ENCODE measurements around the gene DLD. TPM values are rescaled to one million over a fixed set of nuclear protein-coding genes. Genes with fewer than 3 reads are reported as not detected.

The DLD gene
- total and polyA plus RNA-seq, 9 of the 15 experiments (the other 6 are each of a cell fraction or from before 2014, with no cell fraction given): 130 to 639 (median 247) TPM

GRCh38 chr7:107890962-107891635, at the start of gene DLD (continued):
- TF ChIP-seq, protein P1, sequence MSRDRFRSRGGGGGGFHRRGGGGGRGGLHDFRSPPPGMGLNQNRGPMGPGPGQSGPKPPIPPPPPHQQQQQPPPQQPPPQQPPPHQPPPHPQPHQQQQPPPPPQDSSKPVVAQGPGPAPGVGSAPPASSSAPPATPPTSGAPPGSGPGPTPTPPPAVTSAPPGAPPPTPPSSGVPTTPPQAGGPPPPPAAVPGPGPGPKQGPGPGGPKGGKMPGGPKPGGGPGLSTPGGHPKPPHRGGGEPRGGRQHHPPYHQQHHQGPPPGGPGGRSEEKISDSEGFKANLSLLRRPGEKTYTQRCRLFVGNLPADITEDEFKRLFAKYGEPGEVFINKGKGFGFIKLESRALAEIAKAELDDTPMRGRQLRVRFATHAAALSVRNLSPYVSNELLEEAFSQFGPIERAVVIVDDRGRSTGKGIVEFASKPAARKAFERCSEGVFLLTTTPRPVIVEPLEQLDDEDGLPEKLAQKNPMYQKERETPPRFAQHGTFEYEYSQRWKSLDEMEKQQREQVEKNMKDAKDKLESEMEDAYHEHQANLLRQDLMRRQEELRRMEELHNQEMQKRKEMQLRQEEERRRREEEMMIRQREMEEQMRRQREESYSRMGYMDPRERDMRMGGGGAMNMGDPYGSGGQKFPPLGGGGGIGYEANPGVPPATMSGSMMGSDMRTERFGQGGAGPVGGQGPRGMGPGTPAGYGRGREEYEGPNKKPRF (IDR thresholded peaks at IDR 0.05; ENCODE audit: low read depth, low read length): no peak
- TF ChIP-seq, protein P2, sequence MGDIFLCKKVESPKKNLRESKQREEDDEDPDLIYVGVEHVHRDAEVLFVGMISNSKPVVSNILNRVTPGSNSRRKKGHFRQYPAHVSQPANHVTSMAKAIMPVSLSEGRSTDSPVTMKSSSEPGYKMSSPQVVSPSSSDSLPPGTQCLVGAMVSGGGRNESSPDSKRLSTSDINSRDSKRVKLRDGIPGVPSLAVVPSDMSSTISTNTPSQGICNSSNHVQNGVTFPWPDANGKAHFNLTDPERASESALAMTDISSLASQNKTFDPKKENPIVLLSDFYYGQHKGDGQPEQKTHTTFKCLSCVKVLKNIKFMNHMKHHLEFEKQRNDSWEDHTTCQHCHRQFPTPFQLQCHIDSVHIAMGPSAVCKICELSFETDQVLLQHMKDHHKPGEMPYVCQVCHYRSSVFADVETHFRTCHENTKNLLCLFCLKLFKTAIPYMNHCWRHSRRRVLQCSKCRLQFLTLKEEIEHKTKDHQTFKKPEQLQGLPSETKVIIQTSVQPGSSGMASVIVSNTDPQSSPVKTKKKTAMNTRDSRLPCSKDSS (IDR thresholded peaks at IDR 0.05; ENCODE audit: low read depth, partially characterized antibody): no peak
- no peak for TF ChIP-seq EWSR1 (IDR thresholded peaks at IDR 0.05; ENCODE audit: borderline replicate concordance, low read depth, partially characterized antibody)
- peak; percentile 66 for TF ChIP-seq SIN3B (IDR thresholded peaks at IDR 0.05; ENCODE audit: low read depth)
- TF ChIP-seq HDAC3 (IDR thresholded peaks at IDR 0.05; ENCODE audit: borderline replicate concordance, partially characterized antibody): peak; percentile 26
- TF ChIP-seq USF2 (CRISPR knock-in tag; IDR thresholded peaks at IDR 0.05): no peak
- no peak for TF ChIP-seq PHTF2 (CRISPR knock-in tag; IDR thresholded peaks at IDR 0.05)
- TF ChIP-seq, protein P3, sequence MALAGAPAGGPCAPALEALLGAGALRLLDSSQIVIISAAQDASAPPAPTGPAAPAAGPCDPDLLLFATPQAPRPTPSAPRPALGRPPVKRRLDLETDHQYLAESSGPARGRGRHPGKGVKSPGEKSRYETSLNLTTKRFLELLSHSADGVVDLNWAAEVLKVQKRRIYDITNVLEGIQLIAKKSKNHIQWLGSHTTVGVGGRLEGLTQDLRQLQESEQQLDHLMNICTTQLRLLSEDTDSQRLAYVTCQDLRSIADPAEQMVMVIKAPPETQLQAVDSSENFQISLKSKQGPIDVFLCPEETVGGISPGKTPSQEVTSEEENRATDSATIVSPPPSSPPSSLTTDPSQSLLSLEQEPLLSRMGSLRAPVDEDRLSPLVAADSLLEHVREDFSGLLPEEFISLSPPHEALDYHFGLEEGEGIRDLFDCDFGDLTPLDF (CRISPR knock-in tag; IDR thresholded peaks at IDR 0.05): peak; percentile 75; the same call in 1 of the 2 replicates
- peak; percentile 95 for TF ChIP-seq ZBTB1 (CRISPR knock-in tag; IDR thresholded peaks at IDR 0.05; ENCODE audit: borderline replicate concordance, low read depth)
- TF ChIP-seq TCF7 (IDR thresholded peaks at IDR 0.05; ENCODE audit: borderline replicate concordance): 0 out of 2 replicates have a peak, but pooled peaks have one; percentile 70
- TF ChIP-seq POU5F1 (IDR thresholded peaks at IDR 0.05; ENCODE audit: borderline replicate concordance, low read depth, low read length, partially characterized antibody): peak; percentile 63
- TF ChIP-seq RAD51 (IDR thresholded peaks at IDR 0.05; ENCODE audit: borderline replicate concordance, low read depth): peak; percentile 1; the same call in 1 of the 2 replicates
- peak; percentile 32 for TF ChIP-seq BRD9 (IDR thresholded peaks at IDR 0.05; ENCODE audit: low read depth, partially characterized antibody)
- TF ChIP-seq, protein P4, sequence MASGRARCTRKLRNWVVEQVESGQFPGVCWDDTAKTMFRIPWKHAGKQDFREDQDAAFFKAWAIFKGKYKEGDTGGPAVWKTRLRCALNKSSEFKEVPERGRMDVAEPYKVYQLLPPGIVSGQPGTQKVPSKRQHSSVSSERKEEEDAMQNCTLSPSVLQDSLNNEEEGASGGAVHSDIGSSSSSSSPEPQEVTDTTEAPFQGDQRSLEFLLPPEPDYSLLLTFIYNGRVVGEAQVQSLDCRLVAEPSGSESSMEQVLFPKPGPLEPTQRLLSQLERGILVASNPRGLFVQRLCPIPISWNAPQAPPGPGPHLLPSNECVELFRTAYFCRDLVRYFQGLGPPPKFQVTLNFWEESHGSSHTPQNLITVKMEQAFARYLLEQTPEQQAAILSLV (tag; IDR thresholded peaks at IDR 0.05): no peak
- no peak for TF ChIP-seq SREBF1 (IDR thresholded peaks at IDR 0.05; ENCODE audit: borderline replicate concordance, low read depth, low read length)
